ENCODE results near the gene TNRC18.
"Not testable (repeated sequence)": the region's sequence is repeated elsewhere in the genome, so short reads cannot be mapped to it uniquely, and the experiment has no call there.

Gene TNRC18

GRCh38 chr7:5374464-5374863 is 49.2 kb downstream of the TNRC18 start:
- FAIRE-seq = no peak

- FAIRE-seq = no peak
These were observed 50.3 kb downstream of the TNRC18 start for GRCh38 chr7:5373300-5373699.

- FAIRE-seq = no peak
These were observed 52.9 kb downstream of the TNRC18 start for GRCh38 chr7:5370454-5371353.

GRCh38 chr7:5367661-5368060 is 56.0 kb downstream of the TNRC18 start:
- FAIRE-seq = no peak

DNA sequence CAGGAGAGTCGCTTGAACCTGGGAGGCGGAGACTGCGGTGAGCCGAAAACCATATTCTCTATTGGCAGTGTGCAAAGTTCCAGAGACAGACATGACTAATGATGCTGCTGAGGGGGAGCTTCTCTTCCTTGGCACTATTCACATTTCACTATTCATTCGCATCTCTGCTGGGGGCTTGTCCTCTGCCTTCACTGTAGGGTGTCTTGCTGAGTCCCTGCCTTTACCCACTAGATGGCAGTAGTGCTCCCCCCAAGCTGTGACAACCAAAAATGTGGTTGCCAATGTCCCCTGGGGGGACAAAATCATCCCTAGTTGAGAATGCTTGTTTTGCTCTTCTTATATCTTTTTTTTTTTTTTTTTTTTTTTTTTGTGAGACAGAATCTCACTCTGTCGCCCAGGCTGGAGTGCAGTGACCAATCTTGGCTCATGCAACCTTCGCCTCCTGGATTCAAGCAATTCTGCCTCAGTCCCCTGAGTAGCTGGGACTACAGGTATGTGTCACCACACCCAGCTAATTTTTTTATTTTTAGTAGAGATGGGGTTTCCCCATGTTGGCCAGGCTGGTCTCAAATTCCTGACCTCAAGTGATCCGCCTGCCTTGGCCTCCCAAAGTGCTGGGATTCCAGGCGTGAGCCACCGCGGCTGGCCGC is 57.5 kb downstream of the TNRC18 start:
- not testable (repeated sequence) for FAIRE-seq

GRCh38 chr7:5363729-5364128 is 59.9 kb downstream of the TNRC18 start:
- no peak for FAIRE-seq

DNA sequence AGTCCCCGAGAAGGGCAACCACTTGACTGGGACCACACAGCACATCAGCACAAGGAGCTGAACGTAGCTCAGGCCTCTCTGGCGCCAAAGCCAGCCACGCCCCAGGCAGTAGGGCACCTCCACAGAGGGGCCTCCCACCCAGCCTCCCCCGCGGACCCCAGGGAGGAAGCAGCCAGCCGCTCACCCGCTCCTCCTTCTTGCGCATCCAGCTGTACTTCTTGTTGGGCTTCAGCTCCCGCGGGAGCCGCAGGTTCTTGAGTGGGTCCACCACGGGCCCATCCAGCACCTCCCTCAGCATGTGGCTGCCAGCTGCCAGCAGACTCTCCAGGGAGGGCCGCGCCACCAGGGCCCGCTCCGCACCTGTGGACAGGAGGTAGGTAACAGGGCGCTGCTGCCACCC is 61.2 kb downstream of the TNRC18 start:
- FAIRE-seq = no peak

- no peak for FAIRE-seq
These were observed 62.0 kb downstream of the TNRC18 start for GRCh38 chr7:5361446-5362127.

GRCh38 chr7:5360971-5361370 is 62.7 kb downstream of the TNRC18 start:
- no peak for FAIRE-seq

- no peak for FAIRE-seq
These were observed 63.2 kb downstream of the TNRC18 start for GRCh38 chr7:5360451-5360850.

GRCh38 chr7:5360021-5360420 is 63.6 kb downstream of the TNRC18 start:
- FAIRE-seq = not testable (repeated sequence)

- no peak for FAIRE-seq
These were observed 64.3 kb downstream of the TNRC18 start for GRCh38 chr7:5359344-5359743.

DNA sequence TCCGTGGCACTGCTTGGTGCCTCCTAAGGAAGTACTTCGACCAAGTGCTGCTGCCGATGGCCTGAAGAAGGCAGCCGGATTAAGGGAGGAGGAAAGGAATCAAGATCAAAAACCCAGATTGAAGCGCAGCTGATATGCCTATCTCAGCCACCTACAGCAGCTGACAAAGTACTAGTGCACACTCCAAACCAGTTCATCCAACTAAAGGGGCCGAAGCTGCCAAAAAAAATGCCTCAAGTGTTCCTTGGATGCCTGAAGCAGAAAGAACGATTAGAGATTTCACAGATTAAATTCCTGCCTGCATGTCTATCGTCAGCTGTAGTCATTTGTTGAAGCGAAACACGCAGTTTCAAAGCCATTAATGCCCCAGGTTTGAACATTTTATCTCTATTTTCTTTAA is 65.7 kb downstream of the TNRC18 start:
- FAIRE-seq = no peak

DNA sequence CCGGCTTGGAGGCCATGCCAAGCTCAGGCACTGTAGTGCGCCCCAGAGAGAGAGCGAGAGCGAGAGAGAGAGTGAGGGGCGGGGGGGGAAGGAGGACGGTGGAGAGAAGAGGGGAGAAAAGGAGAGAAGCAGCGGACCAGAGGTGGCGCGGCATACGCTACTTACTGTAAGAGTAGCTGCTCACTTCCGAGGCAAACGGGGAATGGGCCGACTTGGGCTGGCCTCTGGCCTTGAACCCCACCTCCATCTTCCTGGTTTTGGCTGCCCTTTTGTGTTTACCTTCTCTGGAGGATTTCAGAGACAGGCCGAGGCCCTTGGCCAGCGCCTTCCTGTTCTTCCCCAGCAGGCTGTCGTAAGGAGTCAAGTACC is 66.9 kb downstream of the TNRC18 start:
- FAIRE-seq = no peak

DNA sequence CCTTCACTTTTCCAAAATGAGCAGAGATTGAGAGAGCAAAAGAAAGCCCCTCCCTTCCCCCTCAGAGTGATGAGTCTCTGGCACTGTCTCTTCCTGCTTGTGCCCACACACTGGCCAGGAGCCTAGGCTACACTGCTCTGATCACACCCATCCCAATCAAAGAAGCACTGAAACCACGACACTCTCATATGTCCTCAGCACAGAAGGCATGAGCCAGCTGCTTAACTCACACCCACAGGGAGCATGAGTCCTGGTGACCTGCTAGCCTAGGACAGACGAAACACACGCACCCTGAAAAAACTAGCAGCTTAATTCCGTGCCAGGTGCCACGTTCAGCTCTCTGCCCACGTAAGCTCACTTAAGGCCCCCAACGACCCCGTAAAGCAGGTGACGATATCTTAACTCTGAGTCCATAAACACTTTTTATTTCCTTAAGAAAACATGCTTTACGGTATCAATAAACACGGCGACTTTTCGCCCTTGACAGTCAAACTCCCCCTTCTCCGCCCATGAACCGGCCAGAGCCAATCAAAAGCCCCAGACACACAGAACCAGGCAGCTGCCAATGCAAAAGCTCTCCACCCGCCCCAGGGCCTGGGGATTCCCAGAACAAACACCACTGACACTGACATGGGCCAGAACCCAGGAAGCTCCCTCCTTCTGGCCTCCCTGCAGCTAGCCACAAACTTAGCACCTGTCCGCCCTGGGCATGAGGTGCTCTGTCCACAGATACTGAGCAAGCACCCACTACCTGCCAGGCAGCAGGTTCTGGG is 69.0 kb downstream of the TNRC18 start:
- FAIRE-seq = no peak

DNA sequence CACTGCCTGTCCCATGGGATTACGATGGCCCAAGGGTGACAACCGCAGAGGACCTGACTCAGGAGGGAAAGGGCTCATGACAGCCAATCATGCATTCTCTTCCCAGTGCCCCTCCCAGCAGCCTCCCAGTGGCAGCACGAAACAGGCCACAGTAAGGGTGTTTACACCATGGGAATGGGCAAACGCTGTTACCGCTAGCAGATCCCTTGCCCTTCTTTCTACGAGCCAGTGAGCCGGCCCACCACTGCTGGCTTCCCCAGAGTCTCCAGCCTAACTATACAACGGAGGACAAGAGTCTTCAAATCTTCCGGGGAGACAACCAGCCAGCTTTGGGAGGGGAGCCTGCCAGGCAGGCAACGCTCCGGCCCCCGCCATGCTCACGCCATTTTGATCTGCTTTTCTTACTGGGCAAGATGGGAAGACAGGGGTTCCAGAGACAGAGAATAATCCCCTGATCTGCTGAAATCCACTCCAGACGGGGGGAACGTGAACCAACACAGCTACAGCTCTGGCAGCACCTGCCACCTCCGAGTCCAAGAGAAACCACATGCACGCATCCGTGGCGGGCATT is 71.1 kb downstream of the TNRC18 start:
- FAIRE-seq = no peak

GRCh38 chr7:5351507-5352265 is 71.9 kb downstream of the TNRC18 start:
- FAIRE-seq = no peak

- FAIRE-seq = no peak
These were observed 72.8 kb downstream of the TNRC18 start for GRCh38 chr7:5350600-5351385.

GRCh38 chr7:5350174-5350463 is 73.5 kb downstream of the TNRC18 start:
- FAIRE-seq = no peak

DNA sequence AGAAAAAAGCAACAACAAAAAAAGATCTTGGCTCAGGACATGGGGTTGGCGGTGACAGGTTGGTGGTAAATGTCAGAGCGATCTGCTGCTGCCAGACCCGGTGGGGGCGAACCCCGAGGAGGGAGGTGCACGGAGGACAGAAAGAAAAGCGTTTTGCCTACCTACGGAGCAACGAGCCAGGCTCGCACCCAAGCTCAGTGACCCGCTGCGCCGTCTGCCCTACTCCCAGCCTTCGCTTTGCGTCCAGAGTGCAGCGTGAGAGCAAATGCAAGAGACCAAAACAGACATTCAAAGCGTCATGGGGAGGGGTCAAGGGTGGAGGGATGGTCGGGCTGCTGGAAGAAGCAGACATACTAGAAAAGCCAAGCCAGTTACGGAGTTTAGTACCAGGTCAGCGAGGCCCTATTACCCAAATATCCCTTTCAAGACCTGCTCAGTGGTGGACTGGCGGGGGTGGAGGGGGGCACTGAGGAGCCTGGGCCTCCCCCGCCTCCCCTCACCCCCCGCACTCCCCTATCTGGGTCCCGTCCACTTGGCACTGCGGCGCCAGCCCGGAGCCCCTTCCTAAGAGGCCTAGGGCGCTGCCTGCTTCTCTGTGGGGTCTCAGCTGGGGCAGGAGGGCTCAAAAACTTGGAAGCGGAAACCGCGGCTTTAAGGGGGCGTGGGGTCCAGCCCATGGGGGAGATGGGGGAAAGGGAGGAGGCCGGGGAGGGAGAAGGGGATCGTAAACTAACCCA is 74.0 kb downstream of the TNRC18 start:
- no peak for FAIRE-seq
